Gastrocnemius medialis (tissue), 4 donors: Measurements from ENCODE around the gene FAM72D.
"Not testable (repeated sequence)": the region's sequence is repeated elsewhere in the genome, so short reads cannot be mapped to it uniquely, and the experiment has no call there.

Experiments used
- POLR2A ChIP-seq, 2 donors: fragments of 450-650 bp; IDR thresholded peaks; one replicate each; pipeline ENCODE4 v1.6.1; 2017; ENCODE audit warnings: antibody characterized with exemption in 2 of 2, mild to moderate bottlenecking in 2 of 2, moderate library complexity in 2 of 2
- TF ChIP-seq, protein P1 (sequence below), 5 experiments: fragments of 450-650 bp in 3 of 5; fragments of 200-600 bp in 2 of 5; sonication (generic) in 2 of 5; IDR thresholded peaks in 4 of 5; conservative IDR thresholded peaks in 1 of 5; 1 replicate in 4 of 5; 2 replicates in 1 of 5; pipeline ENCODE4 v1.5.1; 2016 to 2019; ENCODE audit warnings: antibody characterized with exemption in 5 of 5, mild to moderate bottlenecking in 3 of 5, moderate library complexity in 3 of 5

DNA sequence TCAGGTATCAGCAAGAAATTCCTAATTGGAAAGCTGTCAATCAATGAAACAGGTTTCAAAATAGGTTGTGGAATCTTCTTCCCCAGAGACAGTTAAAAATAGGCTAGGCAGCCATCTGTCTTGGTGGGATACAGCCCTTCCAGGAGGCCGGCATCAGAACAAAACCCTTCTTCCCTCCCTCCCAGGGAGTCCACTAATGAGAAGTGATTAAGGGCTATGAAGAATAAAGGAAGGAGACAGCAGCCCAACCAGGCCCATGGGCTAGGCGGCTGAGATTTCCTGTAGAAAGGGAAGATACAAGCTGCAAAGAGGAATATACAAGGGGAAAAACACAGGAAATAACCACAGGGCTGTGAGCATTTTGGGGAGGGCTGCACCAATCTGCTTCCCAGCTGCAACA lies 32.5 kb upstream of the FAM72D start:
- TF ChIP-seq, protein P1, sequence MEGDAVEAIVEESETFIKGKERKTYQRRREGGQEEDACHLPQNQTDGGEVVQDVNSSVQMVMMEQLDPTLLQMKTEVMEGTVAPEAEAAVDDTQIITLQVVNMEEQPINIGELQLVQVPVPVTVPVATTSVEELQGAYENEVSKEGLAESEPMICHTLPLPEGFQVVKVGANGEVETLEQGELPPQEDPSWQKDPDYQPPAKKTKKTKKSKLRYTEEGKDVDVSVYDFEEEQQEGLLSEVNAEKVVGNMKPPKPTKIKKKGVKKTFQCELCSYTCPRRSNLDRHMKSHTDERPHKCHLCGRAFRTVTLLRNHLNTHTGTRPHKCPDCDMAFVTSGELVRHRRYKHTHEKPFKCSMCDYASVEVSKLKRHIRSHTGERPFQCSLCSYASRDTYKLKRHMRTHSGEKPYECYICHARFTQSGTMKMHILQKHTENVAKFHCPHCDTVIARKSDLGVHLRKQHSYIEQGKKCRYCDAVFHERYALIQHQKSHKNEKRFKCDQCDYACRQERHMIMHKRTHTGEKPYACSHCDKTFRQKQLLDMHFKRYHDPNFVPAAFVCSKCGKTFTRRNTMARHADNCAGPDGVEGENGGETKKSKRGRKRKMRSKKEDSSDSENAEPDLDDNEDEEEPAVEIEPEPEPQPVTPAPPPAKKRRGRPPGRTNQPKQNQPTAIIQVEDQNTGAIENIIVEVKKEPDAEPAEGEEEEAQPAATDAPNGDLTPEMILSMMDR (IDR thresholded peaks at IDR 0.05 in 4 of 5, conservative IDR thresholded peaks at IDR 0.05 in 1 of 5): not testable (repeated sequence)
- not testable (repeated sequence) for TF ChIP-seq POLR2A (IDR thresholded peaks at IDR 0.05)
